ENCODE measurements around the gene RIF1. TPM values are rescaled to one million over a fixed set of nuclear protein-coding genes. Genes with fewer than 3 reads are reported as not detected.

The RIF1 gene
- total RNA-seq, 4 donors from 2014 or later, result 25.3 to 31.0 (median 28.9) TPM

- no peak overlapping the region for H3K4me3 ChIP-seq
- no peaks in the 10 kb centered on the region for H3K9me3 ChIP-seq
- intact Hi-C loops (cut with DNase I), result no loop called here
- H3K27me3 ChIP-seq, result no peaks in the 10 kb centered on the region
- H3K27ac ChIP-seq (replicated peaks in 1 of 4), result no peak overlapping the region
- peaks cover 4 to 55% (median 32%) of the 10 kb centered on the region in 4 donors for H3K36me3 ChIP-seq
- 97% methylated on average over 4 of the region's 4 CpGs for WGBS
- H3K4me1 ChIP-seq, result no peaks in the 10 kb centered on the region
- TF ChIP-seq POLR2AphosphoS5 (IDR thresholded peaks at IDR 0.05), result no peak
- TF ChIP-seq CTCF (IDR thresholded peaks at IDR 0.05), result no peak
- no peak for TF ChIP-seq POLR2A (IDR thresholded peaks at IDR 0.05; ENCODE audit: low read depth)
- TF ChIP-seq EP300 (IDR thresholded peaks at IDR 0.05), result no peak
- DNase-seq (ENCODE audit: extremely low spot score), result no peak
Observed at GRCh38 chr2:151478011-151478410, 68.3 kb downstream of the RIF1 start.

GRCh38 chr2:151481744-151482143 is 72.0 kb downstream of the RIF1 start:
- 98% methylated on average over 5 of the region's 5 CpGs for WGBS
- Histone ChIP-seq H3K9me3 (no peaks in the 10 kb centered on the region), H3K4me1 (no peaks in the 10 kb centered on the region), H3K27me3 (no peaks in the 10 kb centered on the region), H3K4me3 (no peak overlapping the region), H3K27ac (replicated peaks in 1 of 4) (no peak overlapping the region), H3K36me3 (peaks cover 7 to 37% (median 24%) of the 10 kb centered on the region in 4 donors)
- no peak for TF ChIP-seq EP300 (IDR thresholded peaks at IDR 0.05)
- TF ChIP-seq CTCF (IDR thresholded peaks at IDR 0.05), result no peak
- TF ChIP-seq POLR2A (IDR thresholded peaks at IDR 0.05; ENCODE audit: low read depth), result no peak
- no peak for TF ChIP-seq POLR2AphosphoS5 (IDR thresholded peaks at IDR 0.05)
- intact Hi-C loops (cut with DNase I), result no loop called here
- DNase-seq (ENCODE audit: extremely low spot score), result no peak

- no peak for TF ChIP-seq POLR2AphosphoS5 (IDR thresholded peaks at IDR 0.05)
- no peak for TF ChIP-seq EP300 (IDR thresholded peaks at IDR 0.05)
- TF ChIP-seq POLR2A (IDR thresholded peaks at IDR 0.05; ENCODE audit: low read depth), result no peak
- no peak for TF ChIP-seq CTCF (IDR thresholded peaks at IDR 0.05)
- 85% methylated on average over 4 of the region's 4 CpGs for WGBS
- Histone ChIP-seq H3K4me1 (no peaks in the 10 kb centered on the region), H3K27me3 (no peaks in the 10 kb centered on the region), H3K27ac (replicated peaks in 1 of 4) (no peak overlapping the region), H3K9me3 (no peaks in the 10 kb centered on the region), H3K4me3 (no peak overlapping the region), H3K36me3 (peaks cover 4 to 37% (median 23%) of the 10 kb centered on the region in 4 donors)
- intact Hi-C loops (cut with DNase I), result no loop called here
- no peak for DNase-seq (ENCODE audit: extremely low spot score)
Observed at GRCh38 chr2:151482171-151482725, 72.5 kb downstream of the RIF1 start.

- H3K4me3 ChIP-seq, result no peak overlapping the region
- H3K36me3 ChIP-seq, result peaks cover 0 to 27% (median 16%) of the 10 kb centered on the region in 4 donors
- H3K9me3 ChIP-seq, result no peaks in the 10 kb centered on the region
- DNase-seq (ENCODE audit: extremely low spot score), result no peak
- no peak for TF ChIP-seq CTCF (IDR thresholded peaks at IDR 0.05)
- TF ChIP-seq POLR2A (IDR thresholded peaks at IDR 0.05; ENCODE audit: low read depth), result no peak
- TF ChIP-seq EP300 (IDR thresholded peaks at IDR 0.05), result no peak
- no peak for TF ChIP-seq POLR2AphosphoS5 (IDR thresholded peaks at IDR 0.05)
- no peaks in the 10 kb centered on the region for H3K27me3 ChIP-seq
- H3K27ac ChIP-seq (replicated peaks in 1 of 4), result no peak overlapping the region
- WGBS, result 95% methylated on average over 4 of the region's 6 CpGs
- intact Hi-C loops (cut with DNase I), result no loop called here
- no peaks in the 10 kb centered on the region for H3K4me1 ChIP-seq
Observed at GRCh38 chr2:151483546-151483945, 73.8 kb downstream of the RIF1 start.

GRCh38 chr2:151484100-151484499 is 74.4 kb downstream of the RIF1 start:
- no peak for TF ChIP-seq EP300 (IDR thresholded peaks at IDR 0.05)
- no peak for TF ChIP-seq POLR2AphosphoS5 (IDR thresholded peaks at IDR 0.05)
- no peak for TF ChIP-seq POLR2A (IDR thresholded peaks at IDR 0.05; ENCODE audit: low read depth)
- no peak for TF ChIP-seq CTCF (IDR thresholded peaks at IDR 0.05)
- Histone ChIP-seq H3K27me3 (no peaks in the 10 kb centered on the region), H3K4me1 (no peaks in the 10 kb centered on the region), H3K27ac (replicated peaks in 1 of 4) (no peak overlapping the region), H3K4me3 (no peak overlapping the region), H3K36me3 (peaks cover 0 to 27% (median 16%) of the 10 kb centered on the region in 4 donors), H3K9me3 (no peaks in the 10 kb centered on the region)
- intact Hi-C loops (cut with DNase I), result no loop called here
- WGBS, result 93% methylated on average over 4 of the region's 4 CpGs
- no peak for DNase-seq (ENCODE audit: extremely low spot score)

Data from esophagus muscularis mucosa (tissue), 4 donors.